Measurements from ENCODE around the gene NDRG4. TPM values are rescaled to one million over a fixed set of nuclear protein-coding genes. Genes with fewer than 3 reads are reported as not detected.

Gene NDRG4
- total RNA-seq, 1 experiment from 2014 or later = 6.1 TPM

DNA sequence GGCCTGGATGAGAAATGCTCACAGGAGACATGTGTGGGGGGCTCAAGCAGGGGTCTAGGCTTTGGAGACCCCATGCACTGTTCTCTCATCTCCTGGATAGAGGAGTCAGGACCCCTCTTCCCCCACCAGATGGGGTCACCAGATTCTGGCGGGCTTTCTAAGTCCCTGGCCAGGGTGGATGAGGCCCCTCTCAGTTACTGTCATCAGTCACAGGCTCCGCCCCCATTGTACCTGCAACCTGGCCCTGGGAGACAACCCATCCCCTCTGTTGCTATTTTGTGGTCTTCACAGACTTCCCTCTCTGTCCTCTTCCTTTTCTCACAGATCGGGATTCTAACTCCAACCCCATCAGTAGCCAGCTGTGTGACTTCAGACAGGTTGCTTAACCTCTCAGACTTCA lies 33.5 kb upstream of the NDRG4 start:
- H3K4me1 Mint-ChIP-seq (ENCODE audit: low read depth, unreplicated experiment) = peaks cover 11% of the 10 kb centered on the region
- no TSS peak for BruUV-seq (replicated peaks)

GRCh38 chr16:58467905-58468304 lies 32.0 kb upstream of the NDRG4 start:
- DNase-seq = no peak
- H3K27me3 Mint-ChIP-seq (ENCODE audit: unreplicated experiment) = peaks cover 93% of the 10 kb centered on the region
- H3K9me3 Mint-ChIP-seq (ENCODE audit: low read depth, unreplicated experiment) = no peaks in the 10 kb centered on the region
- intact Hi-C loops (cut with micrococcal nuclease; ENCODE audit: unreplicated experiment) = no loop called here
- peaks cover 10% of the 10 kb centered on the region for H3K36me3 Mint-ChIP-seq (ENCODE audit: insufficient read depth, unreplicated experiment)
- H3K4me1 Mint-ChIP-seq (ENCODE audit: low read depth, unreplicated experiment) = peaks cover 11% of the 10 kb centered on the region
- no TSS peak for BruUV-seq (replicated peaks)
- no peak overlapping the region for H3K27ac Mint-ChIP-seq (ENCODE audit: unreplicated experiment)
- TF ChIP-seq, protein P1, sequence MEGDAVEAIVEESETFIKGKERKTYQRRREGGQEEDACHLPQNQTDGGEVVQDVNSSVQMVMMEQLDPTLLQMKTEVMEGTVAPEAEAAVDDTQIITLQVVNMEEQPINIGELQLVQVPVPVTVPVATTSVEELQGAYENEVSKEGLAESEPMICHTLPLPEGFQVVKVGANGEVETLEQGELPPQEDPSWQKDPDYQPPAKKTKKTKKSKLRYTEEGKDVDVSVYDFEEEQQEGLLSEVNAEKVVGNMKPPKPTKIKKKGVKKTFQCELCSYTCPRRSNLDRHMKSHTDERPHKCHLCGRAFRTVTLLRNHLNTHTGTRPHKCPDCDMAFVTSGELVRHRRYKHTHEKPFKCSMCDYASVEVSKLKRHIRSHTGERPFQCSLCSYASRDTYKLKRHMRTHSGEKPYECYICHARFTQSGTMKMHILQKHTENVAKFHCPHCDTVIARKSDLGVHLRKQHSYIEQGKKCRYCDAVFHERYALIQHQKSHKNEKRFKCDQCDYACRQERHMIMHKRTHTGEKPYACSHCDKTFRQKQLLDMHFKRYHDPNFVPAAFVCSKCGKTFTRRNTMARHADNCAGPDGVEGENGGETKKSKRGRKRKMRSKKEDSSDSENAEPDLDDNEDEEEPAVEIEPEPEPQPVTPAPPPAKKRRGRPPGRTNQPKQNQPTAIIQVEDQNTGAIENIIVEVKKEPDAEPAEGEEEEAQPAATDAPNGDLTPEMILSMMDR (IDR thresholded peaks at IDR 0.05; ENCODE audit: unreplicated experiment) = no peak
- H3K4me3 Mint-ChIP-seq (ENCODE audit: low read depth, unreplicated experiment) = no peak overlapping the region
- CTCF ChIA-PET = no interaction called here

More for the DNA sequence above, 33.5 kb upstream of the NDRG4 start:
- no peaks in the 10 kb centered on the region for H3K9me3 Mint-ChIP-seq (ENCODE audit: low read depth, unreplicated experiment)
- peaks cover 93% of the 10 kb centered on the region for H3K27me3 Mint-ChIP-seq (ENCODE audit: unreplicated experiment)
- peaks cover 10% of the 10 kb centered on the region for H3K36me3 Mint-ChIP-seq (ENCODE audit: insufficient read depth, unreplicated experiment)
- intact Hi-C loops (cut with micrococcal nuclease; ENCODE audit: unreplicated experiment) = no loop called here
- no peak for DNase-seq
- no peak overlapping the region for H3K27ac Mint-ChIP-seq (ENCODE audit: unreplicated experiment)
- TF ChIP-seq, protein P1 (IDR thresholded peaks at IDR 0.05; ENCODE audit: unreplicated experiment) = no peak
- CTCF ChIA-PET = no interaction called here
- no peak overlapping the region for H3K4me3 Mint-ChIP-seq (ENCODE audit: low read depth, unreplicated experiment)

DNA sequence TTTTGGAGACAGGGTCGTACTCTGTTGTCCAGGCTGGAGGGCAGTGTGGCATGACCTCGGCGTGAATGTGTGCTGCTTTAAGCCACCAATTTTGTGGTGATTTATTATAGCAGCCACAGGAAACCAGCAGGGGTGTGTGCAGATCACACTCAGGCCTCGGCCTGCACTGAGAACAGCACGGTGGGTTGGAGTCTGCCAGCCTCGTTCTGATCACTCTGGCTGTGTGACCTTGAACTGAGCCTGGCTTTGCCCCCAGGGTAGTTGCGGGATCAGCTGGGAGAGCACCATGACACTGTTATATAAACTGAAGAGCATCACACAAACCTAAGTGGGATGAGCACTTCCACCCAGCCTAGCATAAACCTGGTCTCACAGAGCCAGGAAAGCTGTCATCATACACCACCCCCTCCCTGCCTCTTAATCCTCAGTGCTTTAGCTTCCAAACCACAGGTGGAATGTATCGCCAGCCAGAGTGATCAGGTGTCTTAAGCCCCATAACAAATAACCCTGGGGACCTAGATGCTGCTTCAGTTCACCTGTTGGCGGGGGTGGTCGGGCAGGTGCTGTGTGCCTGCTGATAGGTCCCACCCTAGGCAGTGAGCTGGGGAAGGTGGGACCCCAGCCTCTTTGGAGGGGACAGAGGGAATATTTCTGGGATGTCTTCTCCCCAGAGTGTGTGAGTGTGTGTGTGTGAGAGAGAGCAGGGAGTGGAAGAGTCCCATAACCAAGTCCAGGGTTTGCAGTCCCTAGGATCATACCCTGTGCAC lies 28.6 kb upstream of the NDRG4 start:
- CTCF ChIA-PET = interaction anchor here (0.7 kb wide), 1 partner anchor 178 kb away, joined by 4 read pairs; no protein-coding TSS in a partner anchor
- Mint-ChIP-seq H3K27ac (ENCODE audit: unreplicated experiment) (no peak overlapping the region), H3K9me3 (ENCODE audit: low read depth, unreplicated experiment) (no peaks in the 10 kb centered on the region), H3K4me1 (ENCODE audit: low read depth, unreplicated experiment) (no peaks in the 10 kb centered on the region), H3K27me3 (ENCODE audit: unreplicated experiment) (peaks cover 100% of the 10 kb centered on the region), H3K4me3 (ENCODE audit: low read depth, unreplicated experiment) (no peak overlapping the region), H3K36me3 (ENCODE audit: insufficient read depth, unreplicated experiment) (no peaks in the 10 kb centered on the region)
- DNase-seq = no peak
- TF ChIP-seq, protein P1 (IDR thresholded peaks at IDR 0.05; ENCODE audit: unreplicated experiment) = no peak
- BruUV-seq (replicated peaks) = no TSS peak
- intact Hi-C loops (cut with micrococcal nuclease; ENCODE audit: unreplicated experiment) = no loop called here

DNA sequence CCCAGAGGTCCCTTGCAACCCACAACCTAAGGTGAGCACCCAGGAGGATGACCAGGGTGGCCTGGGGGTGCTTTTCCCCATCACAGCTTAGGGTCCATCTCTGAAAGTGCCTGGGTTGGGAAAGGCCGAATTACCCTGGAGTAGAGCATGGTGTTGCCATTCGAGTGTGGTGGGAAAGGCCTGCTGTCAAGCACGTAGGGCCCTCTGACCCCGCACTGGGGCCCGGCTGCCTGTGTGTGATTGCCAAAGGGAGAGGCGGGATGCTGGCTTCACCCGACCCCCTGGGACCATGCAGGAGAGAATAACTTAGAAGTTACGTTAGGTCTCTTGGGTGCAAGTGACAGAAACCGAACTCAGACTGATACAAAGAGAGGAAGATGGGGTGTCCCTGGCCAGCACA lies 27.7 kb upstream of the NDRG4 start:
- no peaks in the 10 kb centered on the region for H3K4me1 Mint-ChIP-seq (ENCODE audit: low read depth, unreplicated experiment)
- no peaks in the 10 kb centered on the region for H3K9me3 Mint-ChIP-seq (ENCODE audit: low read depth, unreplicated experiment)
- H3K36me3 Mint-ChIP-seq (ENCODE audit: insufficient read depth, unreplicated experiment) = no peaks in the 10 kb centered on the region
- H3K27ac Mint-ChIP-seq (ENCODE audit: unreplicated experiment) = no peak overlapping the region
- peaks cover 100% of the 10 kb centered on the region for H3K27me3 Mint-ChIP-seq (ENCODE audit: unreplicated experiment)
- TF ChIP-seq, protein P1 (IDR thresholded peaks at IDR 0.05; ENCODE audit: unreplicated experiment) = no peak
- H3K4me3 Mint-ChIP-seq (ENCODE audit: low read depth, unreplicated experiment) = no peak overlapping the region
- intact Hi-C loops (cut with micrococcal nuclease; ENCODE audit: unreplicated experiment) = no loop called here
- CTCF ChIA-PET = no interaction called here
- DNase-seq = no peak
- no TSS peak for BruUV-seq (replicated peaks)
